HT1080 (cell line): ENCODE measurements around the gene DMRT2. TPM values are rescaled to one million over a fixed set of nuclear protein-coding genes. Genes with fewer than 3 reads are reported as not detected.

Experiments used
- DNase-seq: peaks from one replicate; pipeline ENCODE4 v3.0.0-alpha.2; 2015; ENCODE audit warnings: low read depth
- polyA plus RNA-seq, 2 experiments: library from polyadenylated mRNA; depleted of rRNA; stranded (reverse); fragments of >200 nt; gene quantifications; 2 replicates each; pipeline ENCODE4 v1.2.3, GENCODE V29; 2015
- total RNA-seq: library from RNA; depleted of rRNA; stranded (reverse); fragments of >200 nt; shearing (Covaris generic); gene quantifications from 2 replicates; pipeline ENCODE4 v1.2.3, GENCODE V29; 2014; rRNA removed

DMRT2 gene
- total RNA-seq = not detected in 2 replicates
- not detected in 2 replicates for polyA plus RNA-seq (2015; cell fraction: cytosol; rRNA removed)
- polyA plus RNA-seq (2015; cell fraction: nucleus; rRNA removed) = not detected in 2 replicates

- no peak for DNase-seq
Observed at GRCh38 chr9:1050125-1050895, at the start of gene DMRT2. Gene DMRT2 (plus strand): TSS chr9:1050357. CDS start chr9:1051614, 1,257 bp downstream.

GRCh38 chr9:1001838-1002237 lies 48.3 kb upstream of the DMRT2 start:
- DNase-seq = no peak

GRCh38 chr9:1002678-1003077 lies 47.5 kb upstream of the DMRT2 start:
- DNase-seq = no peak

DNA sequence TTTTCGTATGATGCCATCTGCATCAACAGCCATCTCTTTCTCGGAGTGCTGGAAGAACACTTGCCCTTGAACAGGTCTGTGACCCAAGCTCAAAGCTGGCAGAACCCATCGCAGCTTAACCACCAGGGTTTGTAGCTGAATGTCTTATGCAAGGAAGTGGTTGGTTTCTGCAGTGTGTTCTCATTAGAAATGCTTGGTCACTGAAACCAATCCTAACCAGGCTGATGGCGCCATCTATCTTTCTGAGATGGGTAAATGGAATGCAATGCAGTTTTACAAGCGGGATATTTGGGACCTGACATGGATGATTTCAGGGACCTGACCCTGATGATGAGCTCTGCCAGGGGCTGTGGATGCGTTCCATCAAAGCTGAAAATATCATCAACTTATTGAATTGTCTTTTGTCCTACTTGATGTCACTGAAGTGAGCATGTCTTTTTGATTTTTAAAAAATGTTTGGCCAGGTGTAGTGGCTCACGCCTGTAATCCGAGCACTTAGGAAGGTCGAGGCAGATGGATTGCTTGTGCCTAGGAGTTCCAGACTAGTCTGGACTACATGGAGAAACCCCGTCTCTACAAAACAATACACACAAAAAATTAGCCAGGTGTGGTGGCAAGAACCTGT lies 45.0 kb upstream of the DMRT2 start:
- DNase-seq = peak; percentile 54

DNA sequence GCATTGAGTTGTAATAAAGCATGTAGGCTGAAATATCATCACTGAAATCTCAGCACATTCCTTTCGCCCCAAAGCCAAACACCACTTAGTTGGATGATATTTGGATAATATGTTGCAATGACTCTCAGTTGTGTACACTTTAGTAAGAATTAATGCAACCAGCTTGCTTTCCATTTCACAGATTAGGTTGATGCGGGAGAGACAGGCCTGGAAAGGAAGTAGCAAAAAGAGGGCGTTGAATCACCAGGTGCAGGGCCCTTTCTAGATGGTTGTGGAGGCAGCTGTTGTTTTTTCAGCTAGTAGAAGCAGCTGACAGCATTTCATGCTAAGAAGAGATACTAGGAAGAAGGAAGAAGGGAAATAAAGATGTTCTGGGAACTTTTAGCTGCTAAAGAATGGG lies 42.8 kb upstream of the DMRT2 start:
- DNase-seq = no peak

DNA sequence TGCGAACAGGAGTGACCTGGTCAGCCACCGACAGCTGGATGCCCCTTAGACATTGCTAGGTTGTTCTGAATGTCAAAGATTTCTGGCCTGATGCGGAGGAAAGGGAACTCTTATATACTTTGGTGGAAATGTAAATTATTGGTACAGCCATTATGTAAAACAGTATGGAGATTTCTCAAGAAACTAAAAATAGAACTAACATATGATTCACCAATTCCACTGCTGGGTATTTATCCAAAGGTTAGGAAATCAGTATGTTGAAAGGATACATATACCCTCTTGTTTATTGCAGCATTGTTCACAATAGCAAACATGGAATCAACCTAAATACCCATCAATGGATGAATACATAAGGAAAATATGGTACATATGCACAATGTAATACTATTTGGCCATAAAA lies 41.9 kb upstream of the DMRT2 start:
- DNase-seq = no peak

GRCh38 chr9:1009101-1009707 lies 41.0 kb upstream of the DMRT2 start:
- peak; percentile 72 for DNase-seq

- DNase-seq = no peak
Observed at GRCh38 chr9:1013021-1013420, 37.1 kb upstream of the DMRT2 start.

- no peak for DNase-seq
Observed at GRCh38 chr9:1014225-1014624, 35.9 kb upstream of the DMRT2 start.

DNA sequence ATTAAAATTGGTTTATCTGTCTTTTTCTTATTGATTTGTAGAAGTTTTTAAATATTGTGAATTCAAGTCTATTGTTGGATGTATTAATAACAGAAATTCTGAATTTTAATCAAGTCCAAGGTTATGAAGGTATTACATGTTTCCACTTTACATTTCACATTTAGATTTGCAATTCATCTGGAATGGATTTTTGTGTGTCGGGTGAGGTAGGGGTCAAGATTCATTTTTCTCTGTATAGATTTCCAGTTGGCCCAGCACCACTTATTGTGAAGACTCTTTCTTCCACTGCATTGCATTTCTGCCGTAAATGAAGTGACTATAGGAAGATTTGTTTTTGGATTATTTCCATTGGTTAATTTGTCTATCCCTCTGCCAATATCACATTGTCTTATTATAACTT lies 35.5 kb upstream of the DMRT2 start:
- no peak for DNase-seq

- DNase-seq = peak; percentile 35
Observed at GRCh38 chr9:1018121-1018520, 32.0 kb upstream of the DMRT2 start.

DNA sequence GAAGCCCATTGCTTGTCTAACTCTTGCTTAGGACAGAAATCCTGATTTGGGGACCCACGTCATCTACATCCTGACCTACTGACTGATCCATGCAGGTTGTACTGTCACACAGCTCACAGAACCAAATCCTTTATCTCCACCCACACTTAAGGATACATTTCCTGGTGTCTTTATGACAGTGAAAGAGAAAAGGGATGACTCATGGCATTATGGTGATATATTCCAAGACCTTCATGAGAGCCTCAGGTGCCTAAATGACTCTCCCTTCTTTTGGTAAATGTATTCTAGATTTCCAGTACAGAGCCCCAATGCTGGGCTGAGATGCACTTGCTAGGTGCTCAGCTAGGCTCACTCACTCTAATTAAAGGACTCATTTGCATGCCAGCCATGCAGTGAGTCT lies 26.0 kb upstream of the DMRT2 start:
- no peak for DNase-seq

GRCh38 chr9:1025131-1025530 lies 25.0 kb upstream of the DMRT2 start:
- DNase-seq = peak; percentile 14

DNA sequence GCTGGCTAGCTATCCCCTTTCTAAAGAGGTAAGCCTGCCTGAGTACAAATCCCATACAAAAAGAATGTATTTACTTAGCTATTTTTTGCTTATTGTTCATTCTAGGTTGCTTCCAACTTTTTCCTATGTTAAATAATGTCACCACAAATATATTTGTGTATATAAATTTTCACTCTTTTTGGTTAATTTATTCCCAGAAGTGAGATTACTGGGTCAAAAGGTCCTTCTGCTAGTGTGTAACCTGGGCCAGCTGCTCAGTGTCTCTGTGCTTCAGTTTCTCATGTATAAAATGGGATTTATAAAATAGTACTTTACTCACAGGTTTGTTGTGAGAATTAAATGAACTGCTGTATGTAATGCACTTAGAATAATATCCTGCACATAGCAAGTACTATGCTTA lies 23.9 kb upstream of the DMRT2 start:
- DNase-seq = no peak

- DNase-seq = no peak
Observed at GRCh38 chr9:1028501-1029190, 21.5 kb upstream of the DMRT2 start.

DNA sequence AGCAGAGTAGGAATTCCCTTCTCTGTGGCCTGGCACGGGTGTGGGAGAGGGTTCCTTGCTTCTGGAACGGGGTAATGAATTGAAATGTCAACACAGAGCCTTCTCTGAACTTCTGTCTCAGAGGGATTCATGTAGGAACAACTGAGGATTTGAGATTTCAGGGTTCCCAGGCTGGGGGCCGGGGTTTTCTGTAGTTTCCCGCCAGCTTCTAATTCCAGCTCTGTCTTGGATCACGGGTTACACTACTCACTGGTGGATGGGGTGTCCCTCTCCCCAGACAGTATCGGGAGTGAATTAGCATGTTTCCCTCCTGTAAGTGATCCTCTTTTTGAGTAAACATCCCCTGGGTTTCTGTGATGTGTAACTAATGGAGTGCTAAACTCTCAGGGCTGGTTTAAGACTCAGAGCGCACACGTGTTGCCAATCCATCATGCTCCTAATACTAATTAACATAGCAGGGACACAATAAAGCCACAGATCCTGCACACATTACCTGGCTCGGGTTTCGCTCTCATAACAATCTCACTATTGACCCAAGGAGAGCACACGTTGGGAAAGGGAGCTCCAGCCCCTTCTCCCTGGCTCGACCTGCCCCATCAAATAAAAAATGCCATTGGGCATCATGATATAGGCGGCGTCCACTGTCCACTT lies 18.1 kb upstream of the DMRT2 start:
- DNase-seq = no peak

- no peak for DNase-seq
Observed at GRCh38 chr9:1034271-1034670, 15.9 kb upstream of the DMRT2 start.

DNA sequence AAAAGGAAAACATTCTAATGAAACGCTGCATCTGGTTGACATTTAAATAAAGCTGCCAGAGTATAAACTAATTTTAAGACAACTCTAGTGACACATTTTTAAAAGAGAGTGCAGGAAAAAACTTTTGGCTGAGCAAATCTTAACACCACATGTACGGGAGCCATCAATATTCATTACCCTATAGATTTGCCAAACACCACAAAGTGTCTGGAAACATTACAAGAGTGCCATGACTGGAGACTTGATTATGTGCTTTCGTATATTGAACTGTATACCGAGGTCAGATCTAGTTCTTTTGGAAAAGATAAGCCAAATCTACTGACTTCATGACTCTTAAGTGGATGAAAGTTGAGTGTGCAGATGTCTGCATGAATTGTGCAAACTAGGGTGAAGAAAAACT lies 10.6 kb upstream of the DMRT2 start:
- no peak for DNase-seq

DNA sequence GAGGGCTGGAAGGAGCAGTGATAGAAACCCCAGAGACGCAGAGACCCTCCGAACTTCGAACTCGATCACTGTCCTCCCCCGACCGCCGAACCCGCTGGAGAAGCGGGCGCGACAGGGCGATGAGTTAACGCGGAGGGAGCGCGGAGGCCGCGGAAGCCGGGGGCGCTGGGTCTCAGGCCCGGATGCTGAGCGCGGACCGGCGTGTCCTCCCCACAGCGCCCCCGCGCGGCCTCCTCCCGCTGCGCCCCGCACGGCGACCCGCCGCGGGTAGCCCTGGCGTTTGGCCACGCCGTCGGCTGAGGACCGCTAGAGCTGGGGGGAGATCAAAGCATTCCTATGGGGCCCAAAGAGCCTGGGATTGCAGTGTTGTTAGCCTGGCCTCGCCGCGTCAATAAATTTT lies 7.7 kb upstream of the DMRT2 start:
- no peak for DNase-seq

DNA sequence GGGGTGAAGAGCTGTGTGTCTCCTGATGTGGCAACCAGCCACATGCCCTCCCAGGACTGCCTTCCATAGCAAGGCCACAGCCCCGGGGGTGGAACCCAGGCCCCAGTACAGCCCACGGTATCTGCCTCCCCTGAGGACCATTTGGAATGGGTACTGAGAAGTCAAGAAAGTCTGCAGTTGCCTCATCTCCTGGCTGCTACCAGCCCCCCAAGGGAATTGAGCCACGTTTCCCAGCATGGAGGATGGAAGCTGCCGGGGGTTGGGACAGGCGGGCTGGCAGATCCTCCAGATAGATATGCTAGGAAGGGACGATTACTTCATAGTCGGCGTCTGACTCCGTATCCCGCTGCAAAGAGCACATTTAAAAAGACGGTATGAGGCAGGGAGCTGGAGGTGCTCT lies 5.5 kb upstream of the DMRT2 start:
- DNase-seq = no peak
